ENCODE results near the gene EPO. TPM values are rescaled to one million over a fixed set of nuclear protein-coding genes. Genes with fewer than 3 reads are reported as not detected.
"Not testable (repeated sequence)": the region's sequence is repeated elsewhere in the genome, so short reads cannot be mapped to it uniquely, and the experiment has no call there.

The EPO gene
- total RNA-seq, 1 donor: not detected

GRCh38 chr7:100705753-100706671 is 14.3 kb upstream of the EPO start, which contains the start of gene POP7:
Gene POP7 (plus strand): TSS chr7:100706121. CDS start chr7:100706831, 710 bp downstream.
- no peak for TF ChIP-seq CTCF (IDR thresholded peaks at IDR 0.05; ENCODE audit: insufficient read depth, low read length)
- DNase-seq (ENCODE audit: low read depth): peak; percentile 98
- peak within 1 kb of the TSS; percentile 90 for H3K4me3 ChIP-seq (ENCODE audit: low read depth, low read length)

GRCh38 chr7:100706672-100707311 is 13.5 kb upstream of the EPO start:
- H3K4me3 ChIP-seq (ENCODE audit: low read depth, low read length): peak overlapping the region; percentile 90
- TF ChIP-seq CTCF (IDR thresholded peaks at IDR 0.05; ENCODE audit: insufficient read depth, low read length): no peak
- DNase-seq (ENCODE audit: low read depth): no peak

GRCh38 chr7:100708395-100708794 is 11.9 kb upstream of the EPO start:
- no peak overlapping the region for H3K4me3 ChIP-seq (ENCODE audit: low read depth, low read length)
- no peak for DNase-seq (ENCODE audit: low read depth)
- TF ChIP-seq CTCF (IDR thresholded peaks at IDR 0.05; ENCODE audit: insufficient read depth, low read length): no peak

- no peak for TF ChIP-seq CTCF (IDR thresholded peaks at IDR 0.05; ENCODE audit: insufficient read depth, low read length)
- no peak overlapping the region for H3K4me3 ChIP-seq (ENCODE audit: low read depth, low read length)
- DNase-seq (ENCODE audit: low read depth): no peak
Measured at GRCh38 chr7:100710452-100710851, 9.8 kb upstream of the EPO start.

GRCh38 chr7:100711369-100711768 is 8.9 kb upstream of the EPO start:
- DNase-seq (ENCODE audit: low read depth): no peak
- no peak for TF ChIP-seq CTCF (IDR thresholded peaks at IDR 0.05; ENCODE audit: insufficient read depth, low read length)
- no peak overlapping the region for H3K4me3 ChIP-seq (ENCODE audit: low read depth, low read length)

GRCh38 chr7:100714725-100715124 is 5.5 kb upstream of the EPO start:
- TF ChIP-seq CTCF (IDR thresholded peaks at IDR 0.05; ENCODE audit: insufficient read depth, low read length): no peak
- no peak for DNase-seq (ENCODE audit: low read depth)
- no peak overlapping the region for H3K4me3 ChIP-seq (ENCODE audit: low read depth, low read length)

- not testable (repeated sequence) for H3K4me3 ChIP-seq (ENCODE audit: low read depth, low read length); DNase-seq (ENCODE audit: low read depth)
Measured at GRCh38 chr7:100717073-100717472, 3.2 kb upstream of the EPO start.

Measured in fibroblast of the aortic adventitia (primary cell).